Measurements from ENCODE around the gene PAPPA2.
"Not testable (repeated sequence)": the region's sequence is repeated elsewhere in the genome, so short reads cannot be mapped to it uniquely, and the experiment has no call there.

The PAPPA2 gene

GRCh38 chr1:176699821-176700220 is 236.8 kb downstream of the PAPPA2 start:
- DNase-seq: no peak

GRCh38 chr1:176701151-176701866 is 238.3 kb downstream of the PAPPA2 start:
- no peak for DNase-seq

- no peak for DNase-seq
Observed at GRCh38 chr1:176702901-176703300, 239.9 kb downstream of the PAPPA2 start.

GRCh38 chr1:176705585-176705984 is 242.6 kb downstream of the PAPPA2 start:
- no peak for DNase-seq

GRCh38 chr1:176717066-176717750 is 254.2 kb downstream of the PAPPA2 start:
- DNase-seq: no peak

GRCh38 chr1:176719447-176719846 is 256.5 kb downstream of the PAPPA2 start:
- DNase-seq: no peak

GRCh38 chr1:176720838-176721237 is 257.9 kb downstream of the PAPPA2 start:
- DNase-seq: no peak

GRCh38 chr1:176733661-176734060 is 270.7 kb downstream of the PAPPA2 start:
- no peak for DNase-seq

GRCh38 chr1:176735201-176735600 is 272.2 kb downstream of the PAPPA2 start:
- no peak for DNase-seq

GRCh38 chr1:176736015-176736414 is 273.0 kb downstream of the PAPPA2 start:
- DNase-seq: no peak

GRCh38 chr1:176741181-176741580 is 278.2 kb downstream of the PAPPA2 start:
- no peak for DNase-seq

- DNase-seq: no peak
Observed at GRCh38 chr1:176742322-176742721, 279.3 kb downstream of the PAPPA2 start.

- no peak for DNase-seq
Observed at GRCh38 chr1:176744142-176744541, 281.2 kb downstream of the PAPPA2 start.

- DNase-seq: no peak
Observed at GRCh38 chr1:176745945-176746344, 283.0 kb downstream of the PAPPA2 start.

GRCh38 chr1:176752505-176752904 is 289.5 kb downstream of the PAPPA2 start:
- no peak for DNase-seq

- no peak for DNase-seq
Observed at GRCh38 chr1:176754676-176755075, 291.7 kb downstream of the PAPPA2 start.

- not testable (repeated sequence) for DNase-seq
Observed at GRCh38 chr1:176756817-176757216, 293.8 kb downstream of the PAPPA2 start.

- DNase-seq: no peak
Observed at GRCh38 chr1:176765608-176766007, 302.6 kb downstream of the PAPPA2 start.

- no peak for DNase-seq
Observed at GRCh38 chr1:176766779-176767178, 303.8 kb downstream of the PAPPA2 start.

- DNase-seq: no peak
Observed at GRCh38 chr1:176767714-176768136, 304.8 kb downstream of the PAPPA2 start.

- DNase-seq: no peak
Observed at GRCh38 chr1:176768532-176768931, 305.6 kb downstream of the PAPPA2 start.

GRCh38 chr1:176770066-176770465 is 307.1 kb downstream of the PAPPA2 start:
- DNase-seq: no peak

- no peak for DNase-seq
Observed at GRCh38 chr1:176773038-176773437, 310.1 kb downstream of the PAPPA2 start.

- no peak for DNase-seq
Observed at GRCh38 chr1:176774224-176774623, 311.2 kb downstream of the PAPPA2 start.

GRCh38 chr1:176775378-176775777 is 312.4 kb downstream of the PAPPA2 start:
- DNase-seq: no peak

All from T1000 (cell line).